GM18868 (cell line): ENCODE measurements around the gene PAK4.

Experiments
- ATAC-seq: cut with Tn5 transposase; IDR thresholded peaks from one replicate; pipeline ENCODE4 v1.9.1; 2021; ENCODE audit warnings: mild to moderate bottlenecking, moderate library complexity; ENCODE audit not compliant: unreplicated experiment

PAK4 gene

DNA sequence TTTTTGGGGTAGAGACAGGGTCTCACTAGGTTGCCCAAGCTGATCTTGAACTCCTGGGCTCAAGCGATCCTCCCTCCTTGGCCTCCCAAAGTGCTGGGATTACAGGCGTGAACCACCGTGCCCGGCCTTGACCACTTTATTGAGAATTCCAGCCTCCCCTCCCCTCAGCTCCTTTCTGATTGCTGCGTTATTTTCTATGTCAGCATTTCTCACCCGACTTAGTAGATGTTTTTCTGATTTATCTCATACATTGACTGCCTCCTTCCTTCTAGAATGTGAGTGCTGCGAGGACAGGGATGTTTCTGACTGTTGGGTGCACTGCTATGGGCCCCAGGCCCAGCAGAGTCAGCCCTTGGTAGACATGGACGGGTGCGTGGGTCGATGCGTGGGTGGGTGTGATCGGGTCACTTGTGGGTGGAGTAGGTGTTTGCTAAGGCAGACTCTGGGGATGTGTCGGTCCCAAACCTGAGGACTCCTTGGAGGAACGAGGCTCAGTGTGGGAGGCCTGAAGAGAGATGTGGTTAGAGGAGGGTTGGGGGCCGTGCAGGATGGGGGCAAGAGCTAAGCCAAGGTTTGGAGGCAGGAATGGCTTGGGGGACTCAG is 37.0 kb downstream of the PAK4 start:
- ATAC-seq: no peak

DNA sequence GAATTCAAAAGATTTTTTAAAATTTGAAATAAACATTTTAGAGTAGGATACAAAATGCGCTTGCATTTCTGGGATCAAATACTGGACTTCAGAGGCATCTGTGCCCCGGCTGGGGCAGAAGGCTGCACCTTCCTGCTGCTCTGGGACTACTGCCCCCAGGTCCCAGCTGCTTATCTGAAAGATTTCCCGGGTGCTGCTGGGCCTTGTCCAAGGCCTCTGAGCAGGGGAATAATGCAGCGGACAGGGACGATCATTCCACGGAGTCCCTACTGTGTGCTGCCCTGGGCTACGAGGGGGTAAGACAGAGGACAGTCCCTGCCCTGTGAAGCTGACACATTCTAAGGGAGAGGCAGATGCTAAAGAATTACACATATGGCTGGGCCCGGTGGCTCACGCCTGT is 38.0 kb downstream of the PAK4 start:
- no peak for ATAC-seq

DNA sequence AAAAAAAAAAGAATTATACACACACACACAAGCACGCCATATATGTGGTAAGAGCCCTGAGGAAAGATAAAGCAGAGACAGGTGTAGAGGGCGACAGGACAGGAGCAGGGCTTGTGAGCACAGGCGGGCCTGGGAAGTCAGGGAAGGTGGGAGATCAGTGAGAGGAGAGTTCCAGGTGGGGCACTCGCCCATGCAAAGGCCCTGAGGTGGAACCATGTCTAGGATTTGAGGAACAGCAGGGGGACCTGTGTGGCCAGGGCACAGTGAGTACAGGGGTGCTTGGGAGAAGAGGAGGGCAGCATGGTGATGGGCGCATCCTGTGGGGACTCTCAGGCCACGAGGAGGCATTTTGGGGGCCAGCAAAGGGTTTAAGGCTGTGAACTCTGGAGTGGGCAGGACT is 38.7 kb downstream of the PAK4 start:
- ATAC-seq: no peak

DNA sequence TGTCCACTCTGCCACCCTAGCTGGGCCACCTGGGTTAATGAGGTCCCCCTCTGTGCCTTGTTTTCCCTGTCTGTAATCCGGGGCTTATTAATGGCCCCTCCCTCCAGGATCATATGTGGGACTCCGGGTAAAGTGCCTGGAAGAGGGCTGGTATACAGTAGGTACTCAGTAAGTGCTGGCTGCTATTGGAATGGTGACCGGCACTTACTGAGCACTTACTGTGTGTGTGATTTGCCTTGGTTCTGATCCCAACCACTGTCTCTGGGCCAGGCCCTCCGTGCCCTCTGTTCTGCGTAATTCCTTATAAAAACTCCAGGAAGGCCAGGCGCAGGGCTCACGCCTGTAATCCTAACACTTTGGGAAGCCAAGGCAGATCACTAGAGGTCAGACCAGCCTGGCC is 40.3 kb downstream of the PAK4 start:
- no peak for ATAC-seq

DNA sequence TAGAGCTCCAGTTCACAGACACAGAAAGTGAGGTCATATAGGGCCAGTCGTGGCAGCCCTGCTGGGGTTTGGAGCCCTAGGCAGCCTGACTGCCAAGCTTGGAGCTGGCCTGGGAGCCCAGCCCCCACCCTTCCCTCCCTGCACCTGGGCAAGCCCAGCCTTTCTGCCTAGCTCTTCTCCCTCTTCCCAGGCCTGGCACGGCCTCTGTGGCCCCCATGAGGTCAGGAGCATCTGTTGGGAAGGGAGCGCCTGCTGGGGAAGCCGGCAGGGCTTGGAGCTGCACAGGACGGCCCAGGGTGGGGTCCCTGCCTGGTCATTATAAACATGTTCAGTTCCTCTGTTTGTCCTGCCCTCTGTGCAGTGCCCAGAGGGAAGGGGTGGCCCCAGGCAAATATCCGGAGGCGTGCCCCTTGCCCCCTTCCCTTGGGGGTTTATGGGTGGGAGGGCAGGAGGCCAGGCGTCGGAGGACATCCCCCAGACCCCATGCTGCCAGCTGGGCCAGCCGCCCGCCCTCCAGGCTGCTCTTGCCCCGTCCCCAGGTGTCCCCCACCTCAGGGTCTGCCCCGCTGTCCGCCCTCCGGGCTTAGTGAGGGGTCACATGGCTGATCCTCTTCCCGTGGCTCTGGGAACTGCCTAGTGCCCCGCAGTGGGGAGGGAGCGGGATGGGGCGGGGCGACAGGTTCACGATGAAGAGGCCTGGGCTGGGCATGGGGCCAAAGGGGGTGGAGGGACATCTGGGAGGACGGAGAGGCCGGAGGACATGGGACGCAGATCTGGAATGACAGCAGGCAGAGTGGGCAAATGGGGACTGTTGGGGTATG is 41.2 kb downstream of the PAK4 start:
- no peak for ATAC-seq

DNA sequence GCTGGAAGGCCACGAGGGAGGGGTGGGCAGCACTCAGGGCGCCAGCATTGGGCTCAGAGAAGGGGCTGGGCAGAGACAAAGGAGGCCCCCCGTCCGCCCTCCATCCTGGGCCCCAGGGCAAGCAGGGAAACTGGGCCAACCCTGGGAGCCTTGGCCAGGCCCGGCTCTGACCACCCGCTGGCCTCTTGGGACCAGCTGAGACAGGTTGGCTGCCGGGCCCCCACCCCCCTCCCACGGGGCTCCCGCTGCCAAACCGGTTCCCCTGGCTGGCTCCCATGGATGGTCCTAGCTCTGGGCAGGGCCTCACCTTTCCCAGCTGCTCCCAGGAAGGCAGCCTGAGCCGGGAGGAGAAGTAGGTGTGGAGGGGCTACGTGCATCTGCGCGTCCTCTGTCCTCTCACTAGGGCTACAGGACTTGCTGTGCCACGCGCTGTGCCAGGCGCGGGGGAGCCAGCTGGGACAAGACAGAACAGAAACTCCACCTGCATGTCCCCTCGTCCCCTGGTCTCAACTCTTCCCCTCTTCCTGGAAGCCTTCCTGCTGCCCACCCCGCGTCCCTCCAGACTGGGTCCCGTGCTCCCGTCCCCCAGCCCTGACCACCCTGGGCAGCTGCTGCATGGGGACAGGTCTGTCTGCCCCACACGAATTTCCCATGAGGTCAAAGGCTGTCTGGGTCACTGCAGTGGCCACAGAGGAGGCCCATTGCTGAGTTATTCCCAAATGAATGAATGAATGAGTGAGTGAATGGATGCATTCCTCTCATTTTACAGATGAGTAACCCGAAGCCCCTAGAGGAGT is 42.1 kb downstream of the PAK4 start:
- no peak for ATAC-seq

DNA sequence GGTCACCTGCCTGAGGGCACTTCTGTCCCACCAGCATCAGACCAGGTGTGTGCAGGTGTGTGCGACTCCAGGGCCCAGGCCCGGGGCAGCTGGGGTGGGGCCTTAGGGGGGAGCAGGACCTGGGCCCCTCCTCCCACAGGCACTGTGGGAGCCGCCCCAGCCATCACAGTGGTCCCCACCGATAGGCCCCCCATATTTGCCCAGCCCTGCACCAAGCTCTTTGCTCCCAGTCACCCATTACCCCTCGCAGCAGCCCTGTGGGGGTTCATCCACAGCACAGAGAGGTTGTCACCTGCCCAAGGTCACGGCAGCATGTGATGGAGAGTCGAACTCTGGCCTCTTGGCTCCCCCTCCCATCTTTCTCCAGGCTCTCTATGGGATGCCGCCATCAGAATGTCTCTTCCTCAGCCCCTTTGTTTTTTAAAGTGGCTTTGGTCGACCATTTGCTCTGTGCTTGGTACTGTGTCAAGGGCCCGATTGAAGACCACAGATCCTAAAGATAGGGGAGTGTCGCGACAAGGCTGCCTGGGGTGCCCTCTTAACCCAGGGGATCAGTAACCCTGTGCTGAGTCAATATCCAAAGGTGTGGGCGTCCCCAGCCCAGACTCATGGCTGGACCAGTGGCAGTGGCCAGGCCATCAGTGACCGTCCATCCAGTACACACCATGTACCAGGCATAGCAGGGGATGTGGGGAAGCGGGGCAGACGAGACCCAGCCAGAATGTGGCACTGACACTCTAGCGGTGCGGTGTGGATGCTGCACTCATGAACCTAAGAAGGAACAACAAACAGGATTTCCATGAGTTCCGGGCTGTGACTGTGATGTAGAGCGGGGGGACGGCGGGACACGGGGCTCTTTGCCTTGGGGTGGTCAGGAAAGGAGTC is 42.9 kb downstream of the PAK4 start:
- ATAC-seq: no peak

DNA sequence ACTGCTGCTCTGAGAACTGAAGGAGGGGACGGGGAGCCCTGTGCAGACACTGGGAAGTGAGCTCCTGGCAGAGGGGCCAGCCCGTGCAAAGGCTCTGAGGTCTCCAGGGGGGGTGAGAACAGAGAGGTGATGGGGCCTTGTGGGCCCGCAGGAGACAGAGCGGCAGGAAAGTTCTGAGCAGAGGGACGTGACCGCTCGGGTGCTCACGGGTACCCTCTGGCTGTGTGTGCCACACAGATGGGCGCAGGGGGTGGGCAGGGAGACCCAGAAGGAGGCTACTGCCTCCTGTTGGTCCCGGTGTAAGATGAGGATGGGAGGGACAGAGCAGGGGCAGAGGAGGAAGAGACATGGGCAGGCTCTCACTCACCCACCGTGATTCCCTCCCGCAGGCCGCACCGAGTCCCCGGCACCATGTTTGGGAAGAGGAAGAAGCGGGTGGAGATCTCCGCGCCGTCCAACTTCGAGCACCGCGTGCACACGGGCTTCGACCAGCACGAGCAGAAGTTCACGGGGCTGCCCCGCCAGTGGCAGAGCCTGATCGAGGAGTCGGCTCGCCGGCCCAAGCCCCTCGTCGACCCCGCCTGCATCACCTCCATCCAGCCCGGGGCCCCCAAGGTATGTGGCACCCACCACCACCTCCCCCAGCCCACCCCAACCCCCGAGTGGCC is 43.7 kb downstream of the PAK4 start:
- ATAC-seq: no peak

DNA sequence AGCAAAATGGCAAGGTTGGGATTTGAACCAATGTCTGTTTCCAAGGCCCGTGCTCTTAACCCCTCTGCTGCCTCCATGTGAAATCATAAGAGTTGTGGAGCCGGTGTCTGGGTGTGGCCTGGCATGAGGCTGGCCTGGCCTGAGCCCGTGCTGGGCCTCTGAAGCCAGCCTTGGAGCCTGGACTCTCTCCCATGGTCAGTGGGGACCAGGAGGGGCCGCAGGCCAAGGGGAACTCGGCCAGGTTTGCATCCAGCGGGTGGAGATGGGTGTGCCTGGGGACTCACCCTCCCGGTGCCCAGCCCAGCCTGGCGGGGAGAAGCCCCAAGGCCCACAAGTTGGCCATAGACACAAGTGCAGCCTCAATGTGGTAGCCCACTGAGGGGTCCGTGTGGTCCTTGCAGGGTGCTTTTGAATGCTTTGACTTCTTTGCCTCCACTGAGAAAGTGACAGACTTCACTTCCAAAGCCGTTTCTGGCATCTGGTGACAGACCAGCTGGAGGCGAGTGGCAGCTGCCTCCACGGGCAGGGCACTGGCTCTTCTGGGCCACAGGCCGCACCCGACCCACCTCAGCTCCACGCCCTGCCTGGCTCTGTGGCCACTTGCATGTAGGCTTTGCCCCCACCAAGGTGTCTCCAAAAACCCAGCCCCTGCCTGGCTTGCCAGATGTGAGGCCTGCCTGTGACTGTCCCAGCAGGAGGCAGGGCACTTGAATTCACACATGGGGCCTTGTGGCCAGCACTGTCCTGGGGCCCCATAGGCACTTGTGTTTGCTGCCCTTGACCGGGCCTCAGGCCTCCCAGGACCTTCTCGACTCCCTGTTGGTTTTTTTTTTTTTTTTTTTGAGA is 45.0 kb downstream of the PAK4 start:
- ATAC-seq: no peak

DNA sequence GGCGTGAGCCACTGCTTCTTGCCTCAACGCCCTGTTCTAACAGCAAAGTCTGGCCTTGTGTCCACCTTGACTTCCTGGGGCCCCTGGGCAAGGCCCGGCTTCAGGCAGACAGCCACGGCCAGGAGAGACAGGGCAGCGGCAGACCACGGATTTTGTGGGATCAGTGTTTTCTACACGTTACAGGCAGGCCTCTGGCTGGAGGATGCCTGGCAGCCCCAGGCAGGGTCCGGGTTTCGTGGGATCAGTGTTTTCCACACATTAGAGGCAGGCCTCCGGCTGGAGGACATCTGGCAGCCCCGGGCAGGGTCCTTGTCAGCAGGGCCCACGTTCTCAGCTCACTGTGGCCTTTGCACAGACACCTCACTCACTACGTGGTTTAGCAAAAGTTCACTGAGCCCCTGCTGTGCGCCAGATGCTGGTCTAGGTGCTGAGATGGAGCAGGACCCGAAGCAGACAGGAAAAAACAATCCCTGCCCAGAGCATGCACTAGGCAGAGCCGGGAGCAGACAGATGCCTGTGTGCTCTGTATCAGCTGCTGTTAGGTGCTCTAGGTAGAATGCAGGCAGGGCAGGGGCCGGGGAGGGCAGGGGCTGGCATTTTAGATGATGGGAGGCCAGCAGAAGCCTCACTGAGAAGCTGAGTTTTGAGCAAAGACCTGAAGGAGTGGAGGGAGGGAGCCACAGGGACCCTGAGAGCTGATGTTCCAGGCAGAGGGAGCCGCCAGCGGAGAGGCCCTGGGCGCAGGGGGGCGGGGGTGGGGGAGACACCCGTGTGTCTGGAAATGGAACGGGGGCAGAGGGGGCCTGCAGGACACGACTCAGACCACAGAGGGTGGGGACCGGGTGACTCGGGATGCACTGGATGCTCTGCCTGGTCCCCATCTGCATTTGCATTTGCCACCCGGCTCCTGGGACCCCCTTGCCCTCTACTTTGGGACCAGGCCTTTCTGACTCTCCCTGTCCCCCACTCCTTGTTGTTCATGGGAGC is 46.2 kb downstream of the PAK4 start:
- ATAC-seq: no peak

DNA sequence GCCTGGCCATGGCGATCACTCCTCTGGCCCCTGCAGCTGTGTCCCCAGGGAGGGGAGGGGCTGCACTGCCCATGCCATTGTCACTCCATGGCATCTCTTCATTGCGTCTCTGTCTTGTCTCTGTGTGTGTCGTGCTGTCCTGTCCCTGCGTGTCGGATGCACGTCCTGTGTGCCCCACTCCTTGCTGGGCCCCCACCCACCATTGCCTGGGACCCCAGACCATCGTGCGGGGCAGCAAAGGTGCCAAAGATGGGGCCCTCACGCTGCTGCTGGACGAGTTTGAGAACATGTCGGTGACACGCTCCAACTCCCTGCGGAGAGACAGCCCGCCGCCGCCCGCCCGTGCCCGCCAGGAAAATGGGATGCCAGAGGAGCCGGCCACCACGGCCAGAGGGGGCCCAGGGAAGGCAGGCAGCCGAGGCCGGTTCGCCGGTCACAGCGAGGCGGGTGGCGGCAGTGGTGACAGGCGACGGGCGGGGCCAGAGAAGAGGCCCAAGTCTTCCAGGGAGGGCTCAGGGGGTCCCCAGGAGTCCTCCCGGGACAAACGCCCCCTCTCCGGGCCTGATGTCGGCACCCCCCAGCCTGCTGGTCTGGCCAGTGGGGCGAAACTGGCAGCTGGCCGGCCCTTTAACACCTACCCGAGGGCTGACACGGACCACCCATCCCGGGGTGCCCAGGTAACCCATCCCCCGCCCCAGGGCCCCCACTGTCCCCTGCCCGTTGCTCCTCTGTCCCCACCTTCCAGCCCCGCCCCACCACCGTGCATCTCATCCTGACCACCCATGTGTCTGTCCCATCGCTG is 47.3 kb downstream of the PAK4 start:
- no peak for ATAC-seq

DNA sequence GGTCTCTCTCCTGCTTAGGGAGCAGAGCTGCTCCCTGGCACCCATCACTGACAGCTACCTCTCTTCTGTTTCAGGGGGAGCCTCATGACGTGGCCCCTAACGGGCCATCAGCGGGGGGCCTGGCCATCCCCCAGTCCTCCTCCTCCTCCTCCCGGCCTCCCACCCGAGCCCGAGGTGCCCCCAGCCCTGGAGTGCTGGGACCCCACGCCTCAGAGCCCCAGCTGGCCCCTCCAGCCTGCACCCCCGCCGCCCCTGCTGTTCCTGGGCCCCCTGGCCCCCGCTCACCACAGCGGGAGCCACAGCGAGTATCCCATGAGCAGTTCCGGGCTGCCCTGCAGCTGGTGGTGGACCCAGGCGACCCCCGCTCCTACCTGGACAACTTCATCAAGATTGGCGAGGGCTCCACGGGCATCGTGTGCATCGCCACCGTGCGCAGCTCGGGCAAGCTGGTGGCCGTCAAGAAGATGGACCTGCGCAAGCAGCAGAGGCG is 48.0 kb downstream of the PAK4 start:
- no peak for ATAC-seq

DNA sequence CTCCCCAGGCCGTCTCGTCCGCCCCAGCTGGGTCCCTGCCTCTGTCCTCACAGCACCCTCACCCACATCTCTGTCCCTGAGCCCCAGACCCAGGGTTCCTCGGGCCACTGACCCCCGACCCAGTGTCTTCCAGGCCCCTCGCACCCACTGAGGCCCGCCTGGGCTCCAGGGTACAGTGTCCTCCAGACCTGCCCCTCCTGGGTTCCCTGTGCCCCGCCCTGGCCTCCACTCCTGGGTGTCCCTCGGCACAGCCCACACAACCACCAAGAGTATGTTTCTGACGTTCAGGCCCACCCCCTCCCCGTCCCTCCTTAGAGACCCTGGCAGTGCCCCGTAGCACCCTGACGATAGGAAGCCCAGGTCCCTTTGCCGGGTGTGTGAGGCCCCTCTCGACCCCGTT is 48.6 kb downstream of the PAK4 start:
- no peak for ATAC-seq

DNA sequence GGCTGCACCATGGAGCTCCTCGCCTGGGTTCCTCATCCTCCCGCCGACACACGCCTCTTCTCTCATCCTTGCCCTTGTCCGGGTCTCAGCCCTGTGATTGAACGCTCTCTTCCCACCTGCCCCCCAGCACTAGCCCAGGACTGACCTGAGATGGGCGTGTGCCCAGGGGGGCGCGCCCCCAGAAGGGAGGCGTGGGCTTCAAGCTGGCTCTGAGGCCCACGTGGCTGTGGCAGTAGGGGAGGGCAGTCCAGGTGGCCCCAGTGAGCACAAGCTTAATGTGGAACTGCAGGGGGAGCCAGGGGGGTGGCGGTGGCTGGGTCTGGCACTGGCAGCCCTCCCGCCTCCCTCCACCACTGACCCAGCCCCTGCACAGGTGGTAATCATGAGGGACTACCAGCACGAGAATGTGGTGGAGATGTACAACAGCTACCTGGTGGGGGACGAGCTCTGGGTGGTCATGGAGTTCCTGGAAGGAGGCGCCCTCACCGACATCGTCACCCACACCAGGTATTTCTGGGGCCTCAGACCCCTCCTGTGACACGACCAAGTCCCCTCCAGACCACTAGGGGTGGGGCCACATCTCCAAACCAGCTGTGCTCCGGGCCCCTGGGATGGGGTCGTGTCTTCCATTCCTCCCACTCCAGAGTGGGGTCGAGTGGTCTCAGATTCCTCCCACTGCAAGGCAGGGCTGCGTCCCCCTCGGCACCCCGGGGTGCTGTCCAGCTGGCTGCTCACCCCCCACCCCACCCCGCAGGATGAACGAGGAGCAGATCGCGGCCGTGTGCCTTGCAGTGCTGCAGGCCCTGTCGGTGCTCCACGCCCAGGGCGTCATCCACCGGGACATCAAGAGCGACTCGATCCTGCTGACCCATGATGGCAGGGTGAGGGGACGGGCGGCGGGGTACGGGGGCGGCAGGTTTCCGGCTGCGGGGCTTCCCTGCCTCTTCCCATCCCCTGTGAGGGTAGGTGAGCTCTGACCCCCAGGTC is 49.3 kb downstream of the PAK4 start:
- no peak for ATAC-seq

DNA sequence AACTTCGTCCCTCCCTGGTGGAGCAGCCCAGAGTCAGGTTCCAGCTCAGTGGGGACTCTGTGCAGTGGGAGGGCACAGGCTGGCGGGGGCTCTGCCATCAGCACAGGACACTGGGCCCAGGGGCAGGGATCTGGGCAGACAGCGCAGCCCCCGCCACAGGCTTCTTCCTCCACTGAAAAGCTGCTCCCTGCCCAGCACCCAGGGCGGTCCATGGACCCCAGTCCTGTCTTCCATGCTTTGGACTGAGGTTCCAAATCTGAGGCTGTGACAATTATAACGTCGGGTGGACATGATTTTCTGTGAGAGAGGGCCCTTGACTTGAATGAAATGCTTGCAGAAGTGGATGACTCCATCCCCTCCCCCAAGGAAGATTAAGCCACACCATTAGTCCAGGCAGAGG is 50.0 kb downstream of the PAK4 start:
- ATAC-seq: no peak

DNA sequence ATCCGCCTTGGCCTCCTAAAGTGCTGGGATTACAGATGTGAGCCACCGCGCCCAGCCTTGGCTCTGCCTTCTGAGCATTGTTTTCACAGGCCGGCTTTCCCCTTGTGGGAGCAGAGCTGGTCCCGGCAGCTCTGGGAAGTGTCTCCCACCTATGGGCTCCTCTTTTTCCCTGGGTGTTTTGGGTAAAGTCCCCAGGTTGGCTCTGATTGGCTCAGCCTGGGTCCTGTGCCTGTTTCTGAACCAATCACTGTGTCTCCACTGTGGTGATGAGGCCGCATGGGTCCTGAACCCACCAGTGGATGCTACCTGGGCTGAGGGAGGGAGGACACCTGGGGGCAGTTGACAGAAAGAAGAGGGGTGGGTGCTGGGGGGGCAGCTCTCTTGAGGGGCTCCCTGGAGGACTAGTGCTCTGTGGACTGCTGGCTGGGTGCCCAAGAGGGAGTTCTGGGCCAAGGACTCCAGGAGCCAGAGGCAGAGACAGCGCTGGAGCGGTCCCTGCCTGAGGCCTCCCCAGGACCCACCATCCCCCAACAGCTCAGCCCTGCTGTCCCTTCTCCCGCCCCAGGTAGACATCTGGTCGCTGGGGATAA is 51.6 kb downstream of the PAK4 start:
- no peak for ATAC-seq
